Measurements from ENCODE around the gene EGFLAM. TPM values are rescaled to one million over a fixed set of nuclear protein-coding genes. Genes with fewer than 3 reads are reported as not detected.

EGFLAM gene
- total RNA-seq, 4 donors from 2014 or later, result 1.8 to 3.9 (median 3.0) TPM

DNA sequence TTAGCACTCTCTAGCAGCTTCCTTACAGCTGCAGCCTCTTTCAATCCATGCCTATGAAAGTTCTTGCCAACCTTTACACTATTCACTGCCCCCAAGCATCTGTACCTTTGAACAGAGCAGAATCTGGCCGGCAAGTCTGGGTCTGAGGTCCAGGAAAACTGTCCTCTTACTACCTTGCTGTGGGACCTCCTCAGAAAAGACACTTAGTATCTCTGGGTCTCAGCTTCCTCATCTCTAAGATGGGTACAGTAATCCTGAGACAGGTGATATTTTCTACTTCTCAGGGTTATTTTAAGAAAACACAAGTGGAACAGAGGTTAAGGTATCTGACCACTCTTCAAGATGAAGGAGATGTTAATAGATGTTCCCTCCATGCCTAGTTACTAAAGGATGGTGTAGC lies 120.2 kb downstream of the EGFLAM start:
- DNase-seq (ENCODE audit: low spot score in 2 of 2), result no peak
- no peaks in the 10 kb centered on the region for H3K4me1 ChIP-seq
- no peak for TF ChIP-seq POLR2AphosphoS5 (IDR thresholded peaks at IDR 0.05)
- TF ChIP-seq CTCF (IDR thresholded peaks at IDR 0.05), result no peak
- no peak for TF ChIP-seq EP300 (IDR thresholded peaks at IDR 0.05)
- no peak for TF ChIP-seq POLR2A (IDR thresholded peaks at IDR 0.05)
- H3K27ac ChIP-seq, result no peak overlapping the region
- 85% methylated on average over 1 of the region's 1 CpG for WGBS
- H3K9me3 ChIP-seq, result no peaks in the 10 kb centered on the region
- H3K36me3 ChIP-seq, result no peaks in the 10 kb centered on the region
- peaks cover 18% of the 10 kb centered on the region for H3K27me3 ChIP-seq
- no peak overlapping the region for H3K4me3 ChIP-seq

DNA sequence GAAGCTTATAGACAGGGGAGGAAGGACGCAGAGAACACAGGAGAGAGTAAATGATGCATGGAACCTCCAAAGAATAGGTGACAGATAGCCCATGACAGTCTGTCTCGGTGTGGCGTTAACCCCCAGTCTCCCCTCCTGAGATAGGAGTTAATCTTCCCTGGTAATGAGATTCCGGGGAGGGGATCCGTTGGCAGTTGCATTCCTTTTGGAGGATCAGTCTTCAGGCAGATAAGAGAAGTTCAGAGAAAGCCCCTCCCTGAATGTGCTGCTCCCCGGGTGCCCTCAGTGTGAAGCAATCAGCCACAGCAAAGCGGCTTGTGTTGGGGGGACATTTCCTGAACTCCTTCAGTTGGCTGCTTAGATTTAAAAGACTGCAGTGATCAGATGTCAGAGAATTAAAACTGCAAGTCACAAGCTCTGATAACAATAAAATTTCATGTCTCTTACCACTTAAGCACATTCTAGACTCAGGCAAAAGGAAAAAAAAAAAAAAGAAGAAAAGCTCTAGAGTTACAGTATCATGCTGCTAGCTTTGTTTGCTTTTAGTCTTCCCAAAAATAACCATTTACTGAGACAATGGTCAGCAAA lies 121.1 kb downstream of the EGFLAM start:
- no peak for DNase-seq (ENCODE audit: low spot score in 2 of 2)
- WGBS, result 58% methylated on average over 7 of the region's 7 CpGs
- Histone ChIP-seq H3K4me1 (no peaks in the 10 kb centered on the region), H3K4me3 (no peak overlapping the region), H3K27me3 (peaks cover 18% of the 10 kb centered on the region), H3K9me3 (no peaks in the 10 kb centered on the region), H3K36me3 (no peaks in the 10 kb centered on the region), H3K27ac (no peak overlapping the region)
- TF ChIP-seq POLR2AphosphoS5 (IDR thresholded peaks at IDR 0.05), result no peak
- TF ChIP-seq CTCF (IDR thresholded peaks at IDR 0.05), result no peak
- TF ChIP-seq EP300 (IDR thresholded peaks at IDR 0.05), result no peak
- TF ChIP-seq POLR2A (IDR thresholded peaks at IDR 0.05), result no peak

DNA sequence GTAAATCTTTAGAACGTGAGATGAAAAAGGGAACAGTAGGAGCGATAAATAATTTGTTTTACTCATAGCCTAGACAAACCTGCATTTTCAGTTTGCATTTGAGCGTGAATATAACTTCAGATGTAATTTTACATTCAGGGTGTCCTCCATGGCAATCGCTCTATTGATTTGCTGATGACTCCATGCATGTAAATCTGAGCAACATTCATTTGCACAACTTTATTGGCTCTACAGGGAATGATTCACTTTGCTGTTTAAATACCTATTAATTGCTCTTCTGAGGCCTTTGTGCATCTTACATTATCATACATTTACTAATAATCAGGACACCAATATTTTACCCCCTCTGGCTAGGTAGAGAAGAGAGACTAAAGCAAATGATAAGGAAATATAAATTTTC lies 122.2 kb downstream of the EGFLAM start:
- no peak for TF ChIP-seq EP300 (IDR thresholded peaks at IDR 0.05)
- TF ChIP-seq POLR2A (IDR thresholded peaks at IDR 0.05), result no peak
- TF ChIP-seq POLR2AphosphoS5 (IDR thresholded peaks at IDR 0.05), result no peak
- TF ChIP-seq CTCF (IDR thresholded peaks at IDR 0.05), result no peak
- DNase-seq (ENCODE audit: low spot score in 2 of 2), result no peak
- WGBS, result 87% methylated on average over 4 of the region's 4 CpGs
- Histone ChIP-seq H3K9me3 (no peaks in the 10 kb centered on the region), H3K4me1 (no peaks in the 10 kb centered on the region), H3K27me3 (peaks cover 18% of the 10 kb centered on the region), H3K27ac (no peak overlapping the region), H3K36me3 (no peaks in the 10 kb centered on the region), H3K4me3 (no peak overlapping the region)

GRCh38 chr5:38381361-38381760 lies 123.0 kb downstream of the EGFLAM start:
- 76% methylated on average over 5 of the region's 5 CpGs for WGBS
- TF ChIP-seq EP300 (IDR thresholded peaks at IDR 0.05) (no peak), POLR2A (IDR thresholded peaks at IDR 0.05) (no peak), CTCF (IDR thresholded peaks at IDR 0.05) (no peak), POLR2AphosphoS5 (IDR thresholded peaks at IDR 0.05) (no peak)

GRCh38 chr5:38382898-38383297 lies 124.5 kb downstream of the EGFLAM start:
- no peak overlapping the region for H3K4me3 ChIP-seq
- no peaks in the 10 kb centered on the region for H3K36me3 ChIP-seq
- DNase-seq (ENCODE audit: low spot score in 2 of 2), result peak in 1 of 2 donors; percentile 66
- H3K4me1 ChIP-seq, result no peaks in the 10 kb centered on the region
- no peaks in the 10 kb centered on the region for H3K9me3 ChIP-seq
- H3K27ac ChIP-seq, result no peak overlapping the region
- WGBS, result 37% methylated on average over 7 of the region's 7 CpGs
- H3K27me3 ChIP-seq, result peaks cover 9% of the 10 kb centered on the region
- TF ChIP-seq POLR2A (IDR thresholded peaks at IDR 0.05), result no peak
- peak; percentile 47 to 73 for TF ChIP-seq CTCF (IDR thresholded peaks at IDR 0.05)
- TF ChIP-seq POLR2AphosphoS5 (IDR thresholded peaks at IDR 0.05), result no peak
- no peak for TF ChIP-seq EP300 (IDR thresholded peaks at IDR 0.05)

More at GRCh38 chr5:38381361-38381760, 123.0 kb downstream of the EGFLAM start:
- H3K27me3 ChIP-seq, result peaks cover 18% of the 10 kb centered on the region
- H3K4me3 ChIP-seq, result no peak overlapping the region
- H3K27ac ChIP-seq, result no peak overlapping the region
- no peaks in the 10 kb centered on the region for H3K4me1 ChIP-seq
- no peak for DNase-seq (ENCODE audit: low spot score in 2 of 2)
- H3K36me3 ChIP-seq, result no peaks in the 10 kb centered on the region
- no peaks in the 10 kb centered on the region for H3K9me3 ChIP-seq
